ENCODE results near the gene GEMIN5.
"Not testable (repeated sequence)": the region's sequence is repeated elsewhere in the genome, so short reads cannot be mapped to it uniquely, and the experiment has no call there.

Gene GEMIN5

DNA sequence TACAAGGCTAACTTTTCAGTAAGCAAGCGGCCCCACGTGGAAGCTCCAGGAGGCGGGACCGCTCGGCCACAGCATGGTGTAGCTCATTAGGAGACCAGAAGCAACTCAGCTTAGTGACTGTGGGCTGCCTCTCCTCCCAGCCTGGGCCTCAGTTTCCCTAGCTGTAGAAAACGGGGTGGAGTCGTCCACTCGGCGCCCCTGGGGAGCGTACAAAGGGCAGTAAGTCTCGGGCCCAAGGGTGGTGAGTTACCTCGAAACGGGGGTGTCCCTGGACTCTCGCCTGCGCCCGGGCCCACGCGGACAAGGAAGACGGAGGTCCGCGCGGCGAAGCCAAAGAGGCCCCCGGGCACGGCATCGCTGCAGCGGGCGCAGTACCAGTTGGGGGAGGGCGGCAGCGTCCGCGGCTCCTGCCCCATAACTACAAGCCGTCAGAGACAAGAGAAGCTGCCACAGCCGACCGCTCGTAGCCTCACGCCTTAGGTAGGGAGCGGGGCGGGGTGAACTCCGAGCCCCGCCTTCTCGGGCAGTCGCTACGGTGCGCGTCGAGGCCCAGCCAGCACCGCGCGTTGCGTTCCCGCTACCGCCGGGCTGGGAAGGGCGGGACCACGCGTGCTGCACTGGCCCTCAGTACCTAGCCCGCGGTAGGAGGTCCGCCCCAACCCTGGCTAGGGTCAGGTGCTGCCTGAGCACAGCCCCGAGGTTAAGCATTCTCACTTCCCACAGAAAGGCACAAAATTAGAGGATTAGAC lies at the start of gene GEMIN5:
Gene GEMIN5 (minus strand): TSS at position 494 of the 749 bp plus-strand sequence. CDS start 78 bp downstream, at position 416.
- peak; percentile 58 to 73 for DNase-seq (ENCODE audit: low read depth in 2 of 2)

GRCh38 chr5:154986151-154986550 lies 48.1 kb upstream of the GEMIN5 start:
- DNase-seq (ENCODE audit: low read depth in 2 of 2), result no peak

- no peak for DNase-seq (ENCODE audit: low read depth in 2 of 2)
These were observed 47.0 kb upstream of the GEMIN5 start for GRCh38 chr5:154984946-154985516.

- DNase-seq (ENCODE audit: low read depth in 2 of 2), result not testable (repeated sequence)
These were observed 40.3 kb upstream of the GEMIN5 start for GRCh38 chr5:154978294-154978693.

GRCh38 chr5:154977409-154977808 lies 39.4 kb upstream of the GEMIN5 start:
- no peak for DNase-seq (ENCODE audit: low read depth in 2 of 2)

DNA sequence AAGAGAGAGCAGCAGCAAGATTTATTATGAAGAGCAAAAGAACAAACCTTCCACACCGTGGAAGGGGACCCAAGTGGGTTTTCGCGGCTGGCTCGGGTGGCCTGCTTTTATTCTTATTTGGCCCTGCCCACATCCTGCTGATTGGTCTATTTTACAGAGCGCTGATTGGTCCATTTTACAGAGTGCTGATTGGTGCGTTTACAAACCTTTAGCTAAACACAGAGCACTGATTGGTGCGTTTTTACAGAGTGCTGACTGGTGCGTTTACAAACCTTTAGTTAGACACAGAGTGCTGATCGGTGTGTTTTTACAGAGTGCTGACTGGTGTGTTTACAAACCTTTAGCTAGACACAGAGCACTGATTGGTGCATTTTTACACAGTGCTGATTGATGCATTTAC lies 38.1 kb upstream of the GEMIN5 start:
- DNase-seq (ENCODE audit: low read depth in 2 of 2), result not testable (repeated sequence)

DNA sequence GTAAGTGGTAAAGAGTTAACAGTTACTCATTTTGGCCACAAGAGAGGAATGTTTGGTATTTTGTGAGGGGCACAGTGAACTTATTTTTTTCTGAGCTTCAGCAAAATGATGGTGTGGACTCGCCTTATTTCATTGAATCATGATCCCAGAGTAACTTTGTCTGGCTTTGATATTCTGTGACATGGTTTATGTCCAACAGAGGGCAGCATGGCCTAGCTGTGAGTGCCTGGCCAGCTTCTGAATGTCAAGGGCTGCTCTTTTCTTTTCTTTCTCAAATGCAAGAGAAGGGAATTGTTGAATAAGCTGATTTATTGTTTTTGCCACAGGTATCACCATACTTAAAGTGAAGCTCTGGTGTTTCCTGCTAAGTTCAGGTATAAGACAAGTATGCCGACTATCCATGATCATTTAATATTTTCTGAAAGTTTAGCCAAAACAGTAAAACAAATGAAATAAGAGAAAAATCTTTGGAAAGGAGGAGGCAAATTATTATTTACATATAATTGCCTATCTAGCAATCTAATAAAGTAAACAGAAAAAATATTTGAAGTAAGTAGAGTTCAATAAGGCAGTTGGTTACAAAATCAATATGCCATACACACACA lies 34.6 kb upstream of the GEMIN5 start:
- DNase-seq (ENCODE audit: low read depth in 2 of 2), result no peak

- DNase-seq (ENCODE audit: low read depth in 2 of 2), result no peak
These were observed 33.5 kb upstream of the GEMIN5 start for GRCh38 chr5:154971501-154971900.

- DNase-seq (ENCODE audit: low read depth in 2 of 2), result no peak
These were observed 32.7 kb upstream of the GEMIN5 start for GRCh38 chr5:154970759-154971158.

- DNase-seq (ENCODE audit: low read depth in 2 of 2), result no peak
These were observed 30.9 kb upstream of the GEMIN5 start for GRCh38 chr5:154968953-154969352.

DNA sequence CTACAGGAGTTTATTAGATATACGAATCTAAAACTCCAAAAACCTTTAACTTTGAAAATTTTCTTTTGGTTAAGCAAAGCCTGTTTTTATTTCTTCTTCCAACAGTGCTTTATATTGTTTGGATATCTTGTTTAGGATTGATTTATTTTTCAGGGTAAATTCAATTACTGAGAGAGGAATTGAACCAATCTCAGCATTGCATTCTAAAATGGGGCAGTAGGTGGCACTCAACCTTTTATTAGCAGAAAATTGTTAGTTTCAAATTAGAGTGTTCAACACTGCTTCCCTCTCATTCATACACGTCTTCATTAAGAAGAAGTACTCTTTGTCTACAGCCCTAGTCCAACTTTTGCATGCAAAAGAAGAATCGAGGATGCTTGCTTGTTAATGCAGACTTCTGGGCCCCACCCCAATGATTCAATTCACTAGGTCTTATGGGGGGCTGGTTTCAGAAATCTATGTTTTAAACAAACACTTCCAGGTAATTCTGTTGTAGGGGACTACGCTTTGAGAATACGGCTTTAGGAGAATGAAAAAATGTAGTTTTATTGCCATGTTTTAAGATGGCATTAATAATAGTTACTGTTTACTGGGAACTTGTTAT lies 29.5 kb upstream of the GEMIN5 start:
- DNase-seq (ENCODE audit: low read depth in 2 of 2), result no peak

DNA sequence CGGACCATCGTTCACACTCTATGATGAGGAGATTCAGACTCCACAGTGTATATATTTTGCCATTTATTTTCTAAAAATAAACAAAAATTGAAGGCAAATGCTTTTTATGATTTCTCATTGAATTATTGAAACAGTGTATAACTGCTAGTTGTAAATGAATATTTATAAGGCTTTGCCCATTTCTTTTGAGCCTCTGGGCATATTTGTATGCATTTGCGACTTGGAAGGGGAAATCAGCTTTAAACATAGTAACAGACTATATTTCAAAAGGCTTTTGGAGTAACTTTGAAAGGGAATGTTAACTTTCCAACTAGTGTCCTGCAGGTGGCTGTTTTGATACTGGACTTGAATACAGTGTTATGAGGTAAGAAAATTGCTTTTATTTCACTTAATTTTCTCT lies 28.9 kb upstream of the GEMIN5 start:
- DNase-seq (ENCODE audit: low read depth in 2 of 2), result no peak

- DNase-seq (ENCODE audit: low read depth in 2 of 2), result no peak
These were observed 28.2 kb upstream of the GEMIN5 start for GRCh38 chr5:154966081-154966841.

GRCh38 chr5:154962494-154962893 lies 24.5 kb upstream of the GEMIN5 start:
- no peak for DNase-seq (ENCODE audit: low read depth in 2 of 2)

DNA sequence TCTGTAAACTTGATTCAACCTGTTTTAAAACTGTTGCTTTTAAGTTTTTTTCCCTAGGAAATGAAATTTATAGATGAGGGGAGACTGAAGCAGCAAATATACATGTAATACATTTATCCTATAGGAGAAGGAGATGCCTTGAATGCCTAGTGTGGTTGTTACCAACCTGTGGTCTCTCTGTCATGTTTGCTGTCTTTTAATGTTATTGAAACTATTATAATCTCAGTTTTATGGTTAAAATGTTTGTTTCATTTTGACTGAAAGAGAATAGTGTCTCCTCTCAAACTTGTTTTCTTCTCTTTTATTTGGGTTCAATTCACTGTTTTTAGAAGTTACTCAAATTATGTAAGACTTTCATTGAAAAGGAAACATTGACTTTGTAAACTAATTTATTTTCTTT lies 18.7 kb upstream of the GEMIN5 start:
- DNase-seq (ENCODE audit: low read depth in 2 of 2), result no peak

DNA sequence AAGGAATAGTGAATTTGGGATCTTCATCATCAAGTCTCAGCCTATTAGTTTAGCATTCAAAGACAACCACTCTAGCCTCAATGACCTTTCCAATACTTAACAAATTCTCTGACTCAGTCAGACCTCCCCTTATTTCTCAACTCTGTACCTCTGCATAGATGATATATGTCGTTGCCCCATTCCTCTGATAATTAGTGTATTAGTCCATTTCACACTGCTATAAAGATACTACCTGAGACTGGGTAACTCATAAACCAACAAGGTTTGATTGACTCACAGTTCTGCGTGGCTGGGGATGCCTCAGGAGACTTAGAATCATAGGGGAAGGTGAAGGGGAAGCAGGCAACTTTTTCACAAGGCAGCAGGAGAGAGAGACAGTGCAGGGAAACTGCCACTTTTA lies 11.8 kb upstream of the GEMIN5 start:
- DNase-seq (ENCODE audit: low read depth in 2 of 2), result no peak

DNA sequence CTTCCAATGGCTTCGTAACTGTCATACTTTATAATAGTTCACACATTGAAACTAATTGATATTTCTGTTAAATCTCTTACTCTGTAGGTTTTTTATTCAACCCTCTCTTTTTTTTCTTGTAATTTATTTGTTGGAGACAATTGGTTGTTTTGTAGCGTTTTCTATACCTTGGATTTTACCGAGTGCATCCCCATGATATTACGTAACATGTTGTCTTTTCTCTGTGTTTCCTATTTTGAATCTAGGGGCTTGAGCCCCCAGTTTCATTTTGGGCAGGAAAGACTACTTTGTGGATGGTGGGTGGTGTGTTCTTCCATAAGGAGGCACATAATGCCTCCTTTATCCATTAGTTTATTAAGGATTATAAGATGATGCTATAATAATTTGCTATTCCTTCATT lies 10.3 kb upstream of the GEMIN5 start:
- DNase-seq (ENCODE audit: low read depth in 2 of 2), result no peak

DNA sequence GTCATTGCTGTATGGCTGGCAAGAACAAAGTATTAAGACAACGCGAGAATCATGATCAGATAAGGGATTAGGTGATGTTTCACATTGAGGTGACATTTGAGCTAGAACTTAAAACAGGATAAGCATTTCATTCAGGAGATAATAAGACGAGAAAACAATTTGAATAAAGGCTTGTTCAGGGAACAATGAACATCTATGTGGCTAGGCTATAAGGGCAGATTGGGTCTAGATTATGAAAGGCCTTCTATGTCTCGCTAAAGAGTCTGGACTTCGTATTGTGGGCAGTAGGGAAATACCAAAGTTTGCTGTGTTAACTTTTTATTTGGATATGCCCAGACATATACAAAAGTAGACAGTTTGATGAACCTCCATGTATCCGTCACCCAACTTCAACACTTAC lies 9.8 kb upstream of the GEMIN5 start:
- no peak for DNase-seq (ENCODE audit: low read depth in 2 of 2)

DNA sequence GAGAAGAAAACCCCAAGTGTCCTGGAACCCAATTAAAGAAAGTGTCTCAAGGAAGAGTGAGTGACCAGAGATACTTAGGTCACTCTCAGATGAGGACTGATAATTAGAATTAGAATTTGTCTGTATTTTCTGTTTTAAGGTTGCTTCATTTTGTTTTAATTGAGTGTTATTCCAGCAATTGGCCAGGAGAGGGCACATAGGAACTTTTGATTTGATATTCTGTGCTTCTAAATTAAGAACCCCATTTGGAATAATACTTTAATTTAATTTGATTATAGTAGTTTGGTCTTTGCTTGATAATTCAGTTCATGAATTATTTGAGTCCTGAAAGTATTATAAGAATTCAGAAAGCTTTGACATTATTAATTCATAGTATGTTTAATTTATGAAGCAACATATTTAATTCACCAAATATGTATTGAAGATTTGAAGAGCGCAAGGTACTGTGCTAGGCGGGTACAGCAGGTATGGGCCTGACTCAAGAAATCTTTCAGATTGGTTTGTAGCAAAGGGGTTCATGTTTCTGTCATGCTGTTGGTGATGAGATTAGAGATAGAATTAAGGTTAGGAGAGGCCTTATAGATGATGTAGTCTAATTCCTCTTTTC lies 7.8 kb upstream of the GEMIN5 start:
- DNase-seq (ENCODE audit: low read depth in 2 of 2), result no peak

- no peak for DNase-seq (ENCODE audit: low read depth in 2 of 2)
These were observed 6.7 kb upstream of the GEMIN5 start for GRCh38 chr5:154944716-154945115.

DNA sequence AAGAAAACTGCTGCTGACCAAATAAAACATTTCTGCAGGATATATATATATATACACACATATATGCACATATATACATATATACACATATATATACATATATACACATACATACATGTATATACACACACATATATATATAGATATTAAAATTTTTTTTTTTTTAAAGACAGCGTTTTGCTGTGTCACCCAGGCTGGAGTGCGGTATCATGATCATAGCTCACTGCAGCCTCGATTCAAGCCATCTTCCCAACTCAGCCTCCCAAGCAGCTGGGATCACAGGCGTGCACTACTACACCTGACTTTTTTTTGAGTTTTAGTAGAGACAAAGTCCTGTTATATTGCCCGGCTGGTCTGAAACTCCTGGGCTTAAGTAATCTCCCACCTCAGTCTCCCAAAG lies 5.5 kb upstream of the GEMIN5 start:
- no peak for DNase-seq (ENCODE audit: low read depth in 2 of 2)

All from stimulated activated CD8-positive, alpha-beta memory T cell treated with anti-CD3 and anti-CD28 coated beads, Interleukin-2, amount 100 ng/mL, for 1 hour (primary cell).